Measurements from ENCODE around the gene P2RY8. TPM values are rescaled to one million over a fixed set of nuclear protein-coding genes. Genes with fewer than 3 reads are reported as not detected.
"Not testable (repeated sequence)": the region's sequence is repeated elsewhere in the genome, so short reads cannot be mapped to it uniquely, and the experiment has no call there.

P2RY8 gene
- total and polyA plus RNA-seq, 8 donors: 0.35 to 1.4 (median 0.51) TPM

DNA sequence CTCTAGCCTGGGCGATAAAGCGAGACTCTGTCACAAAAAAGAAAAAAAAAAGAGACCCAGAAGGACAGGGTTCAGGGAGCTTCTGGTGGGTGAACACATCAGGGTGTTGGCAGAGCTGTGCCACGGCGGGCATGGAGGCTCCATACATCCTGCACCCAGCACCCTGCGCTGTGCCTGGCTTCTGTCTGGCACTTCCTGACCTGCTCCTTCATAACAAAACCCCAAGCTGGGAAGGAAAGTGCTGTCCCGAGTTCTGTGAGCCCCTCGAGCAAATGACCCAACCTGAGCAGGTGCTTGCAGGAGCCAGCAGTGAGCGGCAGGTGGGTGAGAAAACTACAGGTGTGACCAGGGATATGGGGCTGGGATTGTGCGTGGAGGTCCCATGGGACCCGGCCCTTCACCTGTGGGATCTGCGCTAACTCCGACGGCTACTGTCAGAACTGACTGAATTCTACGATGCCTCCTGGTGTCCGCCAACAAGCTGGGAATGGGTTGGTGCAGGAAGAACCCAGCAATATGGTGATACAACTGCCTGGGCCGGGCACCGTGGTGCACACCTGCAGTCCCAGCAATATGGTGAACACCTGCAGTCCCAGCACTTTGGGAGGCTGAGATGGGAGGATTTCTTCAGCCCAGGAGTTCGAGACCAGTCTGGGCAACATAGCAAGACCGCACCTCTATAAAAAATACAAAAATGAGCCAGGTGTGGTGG, 103.2 kb downstream of the P2RY8 start:
- no peak for FAIRE-seq

DNA sequence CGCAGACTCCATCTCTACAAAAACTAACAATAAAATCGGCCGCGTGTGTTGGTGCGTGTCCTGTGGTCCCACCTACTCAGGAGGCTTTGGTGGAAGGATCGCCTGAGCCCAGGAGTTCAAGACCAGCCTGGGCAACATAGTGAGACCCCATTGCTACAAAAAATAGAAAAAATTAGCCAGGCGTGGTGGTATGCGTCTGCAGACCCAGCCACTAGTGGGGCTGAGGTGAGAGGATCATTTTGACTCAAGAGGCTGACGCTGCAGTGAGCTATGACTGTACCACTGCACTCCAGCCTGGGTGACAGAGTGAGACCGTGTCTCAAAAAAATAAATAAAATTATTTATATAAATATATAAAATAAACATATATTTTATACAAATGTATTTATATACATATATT, 106.5 kb downstream of the P2RY8 start:
- no peak overlapping the region for H3K27ac ChIP-seq
- H3K9me3 ChIP-seq: no peaks in the 10 kb centered on the region
- no peaks in the 10 kb centered on the region for H3K36me3 ChIP-seq
- H3K4me1 ChIP-seq: no peaks in the 10 kb centered on the region
- DNase-seq: no peak
- TF ChIP-seq, protein P1, sequence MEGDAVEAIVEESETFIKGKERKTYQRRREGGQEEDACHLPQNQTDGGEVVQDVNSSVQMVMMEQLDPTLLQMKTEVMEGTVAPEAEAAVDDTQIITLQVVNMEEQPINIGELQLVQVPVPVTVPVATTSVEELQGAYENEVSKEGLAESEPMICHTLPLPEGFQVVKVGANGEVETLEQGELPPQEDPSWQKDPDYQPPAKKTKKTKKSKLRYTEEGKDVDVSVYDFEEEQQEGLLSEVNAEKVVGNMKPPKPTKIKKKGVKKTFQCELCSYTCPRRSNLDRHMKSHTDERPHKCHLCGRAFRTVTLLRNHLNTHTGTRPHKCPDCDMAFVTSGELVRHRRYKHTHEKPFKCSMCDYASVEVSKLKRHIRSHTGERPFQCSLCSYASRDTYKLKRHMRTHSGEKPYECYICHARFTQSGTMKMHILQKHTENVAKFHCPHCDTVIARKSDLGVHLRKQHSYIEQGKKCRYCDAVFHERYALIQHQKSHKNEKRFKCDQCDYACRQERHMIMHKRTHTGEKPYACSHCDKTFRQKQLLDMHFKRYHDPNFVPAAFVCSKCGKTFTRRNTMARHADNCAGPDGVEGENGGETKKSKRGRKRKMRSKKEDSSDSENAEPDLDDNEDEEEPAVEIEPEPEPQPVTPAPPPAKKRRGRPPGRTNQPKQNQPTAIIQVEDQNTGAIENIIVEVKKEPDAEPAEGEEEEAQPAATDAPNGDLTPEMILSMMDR (IDR thresholded peaks at IDR 0.05): no peak
- no peaks in the 10 kb centered on the region for H3K27me3 ChIP-seq
- FAIRE-seq: no peak
- H3K4me3 ChIP-seq: no peak overlapping the region
- ATAC-seq: no peak
- intact Hi-C loops (cut with DNase I): no loop called here
- 95 to 97% methylated on average over 10 of the region's 10 CpGs for WGBS, 2 donors

More for the DNA sequence above, 103.2 kb downstream of the P2RY8 start:
- intact Hi-C loops (cut with DNase I): no loop called here
- TF ChIP-seq, protein P1 (IDR thresholded peaks at IDR 0.05): no peak
- Histone ChIP-seq H3K27ac (no peak overlapping the region), H3K4me3 (no peak overlapping the region), H3K36me3 (peaks cover 0 to 8% (median 0%) of the 10 kb centered on the region in 3 donors), H3K4me1 (no peaks in the 10 kb centered on the region), H3K9me3 (no peaks in the 10 kb centered on the region), H3K27me3 (no peaks in the 10 kb centered on the region)
- DNase-seq (peak in 2 of 6 donors; percentile 31 to 48), ATAC-seq (no peak)
- 89 to 95% methylated on average over 17 to 19 of the region's 19 CpGs for WGBS, 2 donors

DNA sequence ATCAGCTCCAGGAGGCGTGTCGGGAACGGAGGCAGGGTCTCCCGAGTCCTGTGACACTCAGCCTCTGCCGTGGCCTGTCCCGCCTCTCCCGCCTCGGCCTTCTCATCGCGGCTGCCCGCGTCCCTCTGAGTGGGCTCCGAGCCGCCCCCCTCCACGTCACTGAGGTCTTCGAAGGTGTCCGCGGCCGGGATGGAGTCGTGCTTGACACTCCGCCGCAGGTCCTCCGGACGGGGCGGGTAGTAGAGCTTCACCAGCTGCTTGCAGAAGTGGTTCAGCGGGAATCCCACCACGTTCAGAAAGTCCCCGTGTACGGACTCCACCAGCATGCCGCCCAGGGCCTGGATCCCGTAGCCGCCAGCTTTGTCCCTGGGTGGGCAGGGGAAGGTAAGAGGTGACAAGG, 109.2 kb downstream of the P2RY8 start:
- Histone ChIP-seq H3K36me3 (no peaks in the 10 kb centered on the region), H3K27ac (no peak overlapping the region), H3K4me3 (no peak overlapping the region), H3K27me3 (no peaks in the 10 kb centered on the region), H3K4me1 (no peaks in the 10 kb centered on the region), H3K9me3 (no peaks in the 10 kb centered on the region)
- FAIRE-seq: no peak
- peak in 2 of 6 donors; percentile 53 to 70 for DNase-seq
- no peak for ATAC-seq
- WGBS, 2 donors: 93 to 97% methylated on average over 32 of the region's 32 CpGs
- intact Hi-C loops (cut with DNase I): no loop called here
- TF ChIP-seq, protein P1 (IDR thresholded peaks at IDR 0.05): no peak

DNA sequence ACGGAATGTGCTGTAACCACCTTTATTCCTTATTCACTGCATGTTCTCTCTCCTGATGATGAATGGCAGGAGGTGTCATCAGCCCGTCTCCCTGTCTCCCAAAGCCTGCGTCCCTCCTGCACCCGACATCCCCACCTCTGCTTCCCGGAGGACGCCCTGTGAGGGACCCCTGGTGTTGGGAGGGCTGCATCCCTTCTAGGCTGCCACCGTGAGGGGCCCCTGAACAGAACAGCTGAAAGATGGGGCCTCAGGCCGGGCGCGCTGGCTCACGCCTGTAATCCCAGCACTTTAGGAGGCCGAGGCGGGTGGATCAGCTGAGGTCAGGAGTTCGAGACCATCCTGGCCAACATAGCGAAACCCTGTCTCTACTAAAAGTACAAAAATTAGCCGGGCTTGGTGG, 110.7 kb downstream of the P2RY8 start:
- H3K4me1 ChIP-seq; H3K27me3 ChIP-seq; FAIRE-seq; H3K4me3 ChIP-seq; H3K27ac ChIP-seq; H3K36me3 ChIP-seq; H3K9me3 ChIP-seq; intact Hi-C loops (cut with DNase I); ATAC-seq: not testable (repeated sequence)
- WGBS, 2 donors: 90 to 92% methylated on average over 16 of the region's 16 CpGs
- peak in 2 of 6 donors; percentile 26 to 39 for DNase-seq

DNA sequence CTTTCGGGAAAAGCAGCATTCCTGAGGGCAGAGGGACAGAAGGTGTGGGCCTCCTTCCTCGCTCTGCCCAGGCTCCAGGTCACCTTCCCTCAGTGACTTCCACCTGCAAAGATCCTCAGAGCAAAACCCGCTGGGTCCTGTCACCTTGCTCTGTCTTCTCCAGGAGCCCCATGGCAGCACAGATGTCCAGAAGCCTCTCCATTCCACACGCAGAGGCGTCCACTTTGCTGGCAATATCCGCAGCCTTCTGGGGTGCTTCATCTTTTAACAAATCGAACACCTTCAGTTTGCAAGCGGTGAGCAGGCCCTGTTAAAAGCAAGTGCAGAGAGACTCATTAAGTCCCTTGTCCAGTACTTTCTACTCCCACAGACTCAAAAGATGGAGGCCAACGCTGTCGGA, 111.6 kb downstream of the P2RY8 start:
- TF ChIP-seq, protein P1 (IDR thresholded peaks at IDR 0.05): no peak
- H3K9me3 ChIP-seq: no peaks in the 10 kb centered on the region
- FAIRE-seq (no peak), DNase-seq (peak in 2 of 6 donors; percentile 11 to 13), ATAC-seq (no peak)
- H3K4me3 ChIP-seq: no peak overlapping the region
- no peak overlapping the region for H3K27ac ChIP-seq
- no peaks in the 10 kb centered on the region for H3K36me3 ChIP-seq
- WGBS, 2 donors: 79 to 86% methylated on average over 10 of the region's 10 CpGs
- no peaks in the 10 kb centered on the region for H3K27me3 ChIP-seq
- no peaks in the 10 kb centered on the region for H3K4me1 ChIP-seq
- intact Hi-C loops (cut with DNase I): no loop called here
